ENCODE results near the gene PPP1CB.
"Not testable (repeated sequence)": the region's sequence is repeated elsewhere in the genome, so short reads cannot be mapped to it uniquely, and the experiment has no call there.

The PPP1CB gene

GRCh38 chr2:28780496-28780895 lies 28.9 kb downstream of the PPP1CB start:
- DNase-seq, result no peak

GRCh38 chr2:28782423-28782822 lies 30.8 kb downstream of the PPP1CB start:
- no peak for DNase-seq

GRCh38 chr2:28784570-28784969 lies 32.9 kb downstream of the PPP1CB start:
- not testable (repeated sequence) for DNase-seq

GRCh38 chr2:28796620-28797019 lies 45.0 kb downstream of the PPP1CB start:
- DNase-seq, result no peak

GRCh38 chr2:28801726-28802125 lies 50.1 kb downstream of the PPP1CB start:
- DNase-seq, result no peak

- DNase-seq, result no peak
These were observed 51.4 kb downstream of the PPP1CB start for GRCh38 chr2:28802975-28803429.

GRCh38 chr2:28809927-28810326 lies 58.3 kb downstream of the PPP1CB start:
- DNase-seq, result no peak

- peak; percentile 28 for DNase-seq
These were observed 59.0 kb downstream of the PPP1CB start, which contains the start of gene SPDYA for GRCh38 chr2:28810384-28811285. TSS of gene SPDYA (plus strand) at chr2:28810834. CDS start at chr2:28816015, 5,181 bp downstream.

GRCh38 chr2:28818053-28818452 lies 66.4 kb downstream of the PPP1CB start:
- DNase-seq, result no peak

- DNase-seq, result no peak
These were observed 69.8 kb downstream of the PPP1CB start for GRCh38 chr2:28821295-28821958.

- DNase-seq, result no peak
These were observed 70.4 kb downstream of the PPP1CB start for GRCh38 chr2:28822036-28822435.

GRCh38 chr2:28824207-28824606 lies 72.6 kb downstream of the PPP1CB start:
- no peak for DNase-seq

- no peak for DNase-seq
These were observed 73.2 kb downstream of the PPP1CB start for GRCh38 chr2:28824870-28825269.

- no peak for DNase-seq
These were observed 76.8 kb downstream of the PPP1CB start for GRCh38 chr2:28828382-28828781.

GRCh38 chr2:28833740-28834470 lies 82.3 kb downstream of the PPP1CB start:
- no peak for DNase-seq

- no peak for DNase-seq
These were observed 84.2 kb downstream of the PPP1CB start for GRCh38 chr2:28835781-28836180.

GRCh38 chr2:28838971-28839370 lies 87.3 kb downstream of the PPP1CB start:
- no peak for DNase-seq

- DNase-seq, result no peak
These were observed 90.4 kb downstream of the PPP1CB start for GRCh38 chr2:28842042-28842441.
